H1 (cell line): Measurements from ENCODE around the gene NFIX. TPM values are rescaled to one million over a fixed set of nuclear protein-coding genes. Genes with fewer than 3 reads are reported as not detected.

Experiments
- CTCF ChIA-PET: fragments of 300-600 bp; sonication (Branson Sonifier 250); formaldehyde crosslinking; loops from one replicate; lab custom pipeline; 2021; ENCODE audit not compliant: partially characterized antibody; lab: Charles Lee
- POLR2A ChIA-PET: fragments of 300-600 bp; sonication (Branson Sonifier 250); formaldehyde crosslinking; loops from one replicate; lab custom pipeline; 2021; ENCODE audit warnings: inconsistent platforms; ENCODE audit not compliant: partially characterized antibody; lab: Charles Lee
- DNase-seq, 2 experiments: peaks; one replicate each; pipeline versions ENCODE4 v3.0.0 to v3.0.0-alpha.2; 2010 to 2022; ENCODE audit warnings: low spot score in 2 of 2, low read depth in 1 of 2, mixed read lengths in 1 of 2
- FAIRE-seq: peaks from 2 replicates; lab custom pipeline; 2011; peaks lifted over from hg19 to GRCh38; lab: Jason Lieb, UNC
- H2AFZ ChIP-seq: 2 replicates; pipeline ENCODE4 v1.8.1; 2012; ENCODE audit warnings: low read length, inconsistent platforms
- H2AK5ac ChIP-seq: 2 replicates; pipeline ENCODE4 v1.6.1; 2013; ENCODE audit warnings: low read depth, low read length
- H2BK120ac ChIP-seq: replicated peaks from 2 replicates; pipeline ENCODE3; 2013; ENCODE audit warnings: low read depth, low read length, inconsistent platforms
- H2BK12ac ChIP-seq: 2 replicates; pipeline ENCODE4 v1.6.1; 2013; ENCODE audit warnings: low read depth, low read length
- H2BK15ac ChIP-seq: 2 replicates; pipeline ENCODE4 v1.6.1; 2013; ENCODE audit warnings: low read length
- H2BK20ac ChIP-seq: 2 replicates; pipeline ENCODE4 v1.6.1; 2013; ENCODE audit warnings: low read length
- H2BK5ac ChIP-seq: 2 replicates; pipeline ENCODE4 v1.6.1; 2013; ENCODE audit warnings: low read depth, low read length
- H3K14ac ChIP-seq: 2 replicates; pipeline ENCODE4 v1.6.1; 2013; ENCODE audit warnings: inconsistent platforms; ENCODE audit not compliant: insufficient read length
- H3K18ac ChIP-seq: 2 replicates; pipeline ENCODE4 v1.6.1; 2013; ENCODE audit warnings: low read length; ENCODE audit errors: extremely low read depth
- H3K23ac ChIP-seq: 2 replicates; pipeline ENCODE4 v1.6.1; 2013; ENCODE audit warnings: inconsistent platforms; ENCODE audit not compliant: insufficient read length
- H3K23me2 ChIP-seq: 2 replicates; pipeline ENCODE4 v1.6.1; 2013; ENCODE audit warnings: low read depth, low read length
- H3K27ac ChIP-seq: 2 replicates; pipeline ENCODE4 v1.6.1; 2011; ENCODE audit warnings: low read depth, low read length, inconsistent platforms
- H3K27me3 ChIP-seq, 4 experiments: replicated peaks in 1 of 4; 1 replicate in 1 of 4; 2 replicates in 3 of 4; pipeline versions ENCODE4 v1.6.1 to v1.8.1; 2011 to 2013; ENCODE audit warnings: low read length in 3 of 4, mild to moderate bottlenecking in 3 of 4, inconsistent platforms in 2 of 4, mixed read lengths in 2 of 4, moderate library complexity in 1 of 4; ENCODE audit not compliant: control insufficient read depth in 3 of 4, insufficient read depth in 3 of 4; ENCODE audit errors: extremely low read depth in 1 of 4
- H3K36me3 ChIP-seq, 4 experiments: 2 replicates each; pipeline versions ENCODE4 v1.6.1 to v1.8.1; 2011 to 2013; ENCODE audit warnings: mild to moderate bottlenecking in 4 of 4, low read length in 3 of 4, moderate library complexity in 2 of 4, control low read depth in 1 of 4, inconsistent platforms in 1 of 4; ENCODE audit not compliant: insufficient read depth in 4 of 4, control insufficient read depth in 2 of 4
- H3K4ac ChIP-seq: replicated peaks from 2 replicates; pipeline ENCODE3; 2013; ENCODE audit warnings: low read length, low read depth, mixed read lengths, inconsistent platforms; ENCODE audit not compliant: insufficient read length
- H3K4me1 ChIP-seq, 4 experiments: replicated peaks in 1 of 4; 1 replicate in 1 of 4; 2 replicates in 3 of 4; pipeline versions ENCODE4 v1.6.1 to v1.8.1; 2011 to 2013; ENCODE audit warnings: low read length in 3 of 4, inconsistent platforms in 2 of 4, mixed read lengths in 1 of 4; ENCODE audit not compliant: insufficient read depth in 4 of 4, control insufficient read depth in 3 of 4
- H3K4me2 ChIP-seq, 2 experiments: 2 replicates each; pipeline versions ENCODE4 v1.6.1 to v1.8.1; 2011 to 2013; ENCODE audit warnings: low read depth in 2 of 2, low read length in 2 of 2, control low read depth in 1 of 2, inconsistent platforms in 1 of 2, mild to moderate bottlenecking in 1 of 2; ENCODE audit not compliant: insufficient read depth in 1 of 2
- H3K4me3 ChIP-seq, 4 experiments: fragments of 200-600, 300-600 bp in 1 of 4; sonication (generic), shearing (Covaris generic), sonication (Bioruptor Twin) in 1 of 4; 2 replicates each; pipeline versions ENCODE4 v1.5.1 to v1.8.1; 2011 to 2016; ENCODE audit warnings: low read length in 4 of 4, low read depth in 3 of 4, control low read depth in 2 of 4, inconsistent platforms in 2 of 4, mild to moderate bottlenecking in 2 of 4, mixed read lengths in 1 of 4, moderate library complexity in 1 of 4; ENCODE audit not compliant: insufficient read depth in 2 of 4; ENCODE audit errors: extremely low read depth in 1 of 4
- H3K56ac ChIP-seq: replicated peaks from 2 replicates; pipeline ENCODE3; 2013; ENCODE audit warnings: low read depth, mild to moderate bottlenecking, mixed read lengths, low read length, inconsistent platforms; ENCODE audit not compliant: insufficient read length
- H3K79me1 ChIP-seq: 2 replicates; pipeline ENCODE4 v1.6.1; 2013; ENCODE audit warnings: low read depth, low read length, control low read depth
- H3K79me2 ChIP-seq, 2 experiments: 2 replicates each; pipeline versions ENCODE4 v1.6.1 to v1.8.1; 2012 to 2013; ENCODE audit warnings: low read length in 2 of 2, mild to moderate bottlenecking in 2 of 2, inconsistent platforms in 1 of 2; ENCODE audit not compliant: insufficient read depth in 2 of 2, control insufficient read depth in 1 of 2
- H3K9ac ChIP-seq, 4 experiments: replicated peaks in 1 of 4; 1 replicate in 1 of 4; 2 replicates in 3 of 4; pipeline versions ENCODE4 v1.6.1 to v1.8.1; 2011 to 2013; ENCODE audit warnings: low read depth in 3 of 4, low read length in 3 of 4, control low read depth in 2 of 4, mild to moderate bottlenecking in 2 of 4, moderate library complexity in 2 of 4, inconsistent platforms in 1 of 4; ENCODE audit errors: extremely low read depth in 1 of 4
- H3K9me3 ChIP-seq, 2 experiments: 2 replicates each; pipeline versions ENCODE4 v1.6.1 to v1.8.1; 2012 to 2013; ENCODE audit warnings: mild to moderate bottlenecking in 2 of 2, moderate library complexity in 2 of 2, control low read depth in 1 of 2, inconsistent platforms in 1 of 2, low read depth in 1 of 2, low read length in 1 of 2, mixed read lengths in 1 of 2; ENCODE audit not compliant: insufficient read depth in 2 of 2
- H4K20me1 ChIP-seq, 2 experiments: replicated peaks in 1 of 2; 2 replicates each; pipeline versions ENCODE3 to v1.8.1; 2011 to 2013; ENCODE audit warnings: inconsistent platforms in 2 of 2, low read length in 2 of 2, mild to moderate bottlenecking in 1 of 2; ENCODE audit not compliant: insufficient read depth in 2 of 2, control insufficient read depth in 1 of 2
- H4K5ac ChIP-seq: 2 replicates; pipeline ENCODE4 v1.6.1; 2013; ENCODE audit warnings: low read length, low read depth, mixed read lengths, inconsistent platforms; ENCODE audit not compliant: insufficient read length
- H4K8ac ChIP-seq: 2 replicates; pipeline ENCODE4 v1.8.0; 2013; ENCODE audit warnings: mild to moderate bottlenecking, moderate library complexity, low read length, inconsistent platforms; ENCODE audit not compliant: insufficient read depth; ENCODE audit errors: extremely low read depth
- H4K91ac ChIP-seq: replicated peaks from 2 replicates; pipeline ENCODE3; 2013; ENCODE audit warnings: low read length, mixed read lengths, inconsistent platforms; ENCODE audit not compliant: insufficient read length
- ASH2L ChIP-seq: fragments of 200-600, 300-600 bp; sonication (generic); IDR thresholded peaks from one replicate; pipeline ENCODE4 v1.7.1; 2017; ENCODE audit warnings: low read length
- CREB1 ChIP-seq: IDR thresholded peaks from 2 replicates; pipeline ENCODE4 v1.6.1; 2012; ENCODE audit warnings: inconsistent platforms
- YY1 ChIP-seq: IDR thresholded peaks from 2 replicates; pipeline ENCODE4 v1.6.1; 2011; ENCODE audit warnings: low read depth, mild to moderate bottlenecking, low read length
- WGBS, 2 experiments: shearing (Covaris generic) in 1 of 2; methylation state at CpG; one replicate each; pipeline versions ENCODE4 v1.1.6 to v1.1.7; 2013 to 2015; ENCODE audit warnings: low lambda C conversion rate in 2 of 2, mixed read lengths in 2 of 2, inconsistent platforms in 1 of 2, low coverage in 1 of 2, missing lambda C conversion rate in 1 of 2; ENCODE audit not compliant: insufficient replicate concordance in 2 of 2, insufficient coverage in 1 of 2, insufficient read length in 1 of 2; ENCODE audit errors: extremely low coverage in 1 of 2, missing lambda C conversion rate in 1 of 2; 5-methylcytosine and 5-hydroxymethylcytosine counted together
- polyA plus RNA-seq, 7 experiments: library from polyadenylated mRNA; depleted of rRNA in 3 of 7; stranded (reverse) in 5 of 7; unstranded in 2 of 7; fragments of >200 nt in 5 of 7; fragments of 200-250 nt in 2 of 7; gene quantifications; 1 replicate in 5 of 7; 2 replicates in 1 of 7; 4 replicates in 1 of 7; pipeline versions ENCODE4 v1.2.1 to v1.2.3, GENCODE V29; 2011 to 2013; ENCODE audit warnings: missing spikeins in 2 of 7, mixed read lengths in 2 of 7
- total RNA-seq: library from RNA; stranded (reverse); fragmentation: NEBNext Ultra II Directional; extraction: Animal tissue kit (Norgen Biotek cat#: 25700); gene quantifications from 2 replicates; pipeline ENCODE4 v1.2.1, GENCODE V29; 2021

The NFIX gene
- total and polyA plus RNA-seq, 2 of the 8 experiments (the other 6 are each of a cell fraction or from before 2014, with no cell fraction given), result 0.03 to 0.20 TPM

DNA sequence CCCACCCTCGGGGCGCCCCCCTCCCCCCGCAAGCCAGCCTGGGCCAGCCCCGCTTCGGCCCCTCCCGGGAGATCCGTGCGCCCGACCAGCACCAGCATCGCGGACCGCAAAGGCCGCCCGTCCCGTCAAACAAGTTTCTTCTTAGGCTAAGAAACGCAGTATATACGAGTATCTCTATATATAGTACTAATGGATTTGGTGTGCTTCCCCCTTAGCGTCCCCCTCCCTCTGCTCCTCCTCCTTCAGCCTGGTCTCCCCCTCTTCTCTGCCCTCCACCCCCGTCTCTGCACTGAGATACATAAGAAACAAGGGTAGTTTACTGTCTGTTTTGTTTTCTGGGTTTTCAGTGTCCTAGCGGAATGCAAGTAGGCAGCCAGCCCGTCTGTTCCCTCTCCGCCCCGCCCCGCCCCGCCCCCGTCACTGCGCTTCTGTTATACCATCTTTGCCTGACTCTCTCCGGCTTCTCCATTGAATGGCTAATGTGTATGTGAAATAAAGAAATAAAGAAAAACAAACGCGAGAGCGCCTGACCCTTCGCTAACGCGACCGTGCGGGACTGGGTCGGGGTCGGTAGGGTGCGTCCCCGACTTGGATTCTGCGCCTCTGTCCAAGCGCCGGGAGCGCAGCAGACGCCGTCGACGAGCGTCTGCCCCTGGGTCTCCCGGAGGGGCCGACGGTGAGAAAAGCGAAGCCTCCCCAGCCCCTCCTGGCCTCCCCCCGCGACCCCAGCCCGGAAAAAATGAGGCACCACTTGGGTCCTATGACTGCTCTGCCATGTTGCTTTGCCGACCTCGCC, 103.2 kb downstream of the NFIX start:
- Histone ChIP-seq H3K18ac (no peak overlapping the region; the same call in 1 of the 2 replicates), H2BK5ac (no peak overlapping the region), H3K4ac (no peak overlapping the region), H3K4me2 (peak overlapping the region; percentile 64 to 85), H4K20me1 (peaks cover 2 to 14% of the 10 kb centered on the region in 2 experiments), H3K14ac (no peak overlapping the region), H3K4me1 (peaks cover 0 to 29% (median 12%) of the 10 kb centered on the region in 4 experiments; a peak in 5 of 7 replicates), H3K36me3 (no peaks in the 10 kb centered on the region), H3K79me1 (no peaks in the 10 kb centered on the region), H2AFZ (no peak overlapping the region), H2BK15ac (no peak overlapping the region), H4K5ac (no peak overlapping the region), H3K9me3 (no peaks in the 10 kb centered on the region), H3K27me3 (peaks cover 33 to 88% (median 73%) of the 10 kb centered on the region in 4 experiments), H3K9ac (no peak overlapping the region), H2BK12ac (no peak overlapping the region), H2BK120ac (no peak overlapping the region), H2AK5ac (0 out of 2 replicates have a peak overlapping the region, but pooled peaks have one; percentile 53), H4K8ac (peak overlapping the region; percentile 69; the same call in 1 of the 2 replicates), H3K27ac (no peak overlapping the region), H4K91ac (no peak overlapping the region), H3K23ac (no peak overlapping the region), H3K4me3 (peak overlapping the region in 2 of 4 experiments; percentile 1 to 50; a peak in 4 of 8 replicates), H3K79me2 (no peaks in the 10 kb centered on the region), H3K56ac (no peak overlapping the region), H2BK20ac (no peak overlapping the region), H3K23me2 (peaks cover 9% of the 10 kb centered on the region; the same call in 1 of the 2 replicates)
- no peak for TF ChIP-seq CREB1
- TF ChIP-seq YY1, result no peak
- peak; percentile 11 for TF ChIP-seq ASH2L
- FAIRE-seq (no peak), DNase-seq (peak in 1 of 2 experiments; percentile 60)
- POLR2A ChIA-PET, result interaction anchor here (1.7 to 11.6 kb wide), 2 partner anchors 12 to 18 kb away, joined by 5 to 141 read pairs; partner anchors contain the start of genes NACC1 and TRMT1
- 6% methylated on average over 26 of the region's 58 CpGs; no CpG with 5 or more reads in 1 of the 2 experiments for WGBS, 2 experiments
- CTCF ChIA-PET, result interaction anchor here (1.0 to 2.7 kb wide), 3 partner anchors 40 to 133 kb away, joined by 4 to 13 read pairs (median 5); no protein-coding TSS in a partner anchor
